ENCODE data around the gene FAM241B.

GRCh38 chr10:69619626-69620025, 10.4 kb upstream of the FAM241B start:
- no peak for TF ChIP-seq POLR2A (IDR thresholded peaks at IDR 0.05)
- no peak for TF ChIP-seq POLR2AphosphoS5 (IDR thresholded peaks at IDR 0.05; ENCODE audit: insufficient read depth in 1 of 2, low read depth in 1 of 2)

Measured in vagina (tissue), 2 donors.